HepG2 (cell line): ENCODE results near the gene PLPP7. TPM values are rescaled to one million over a fixed set of nuclear protein-coding genes. Genes with fewer than 3 reads are reported as not detected.

ENCODE experiments used
- ATAC-seq: fragments of 200-7000 bp; cut with Tn5 transposase; 3 replicates; pipeline ENCODE4 v1.9.1; 2020; ENCODE audit warnings: mild to moderate bottlenecking, moderate library complexity
- BruUV-seq: library from RNA; stranded (reverse); fragments of 400-500 nt; replicated peaks from 2 replicates; lab custom pipeline; 2021; lab: Mats Ljungman, UMichigan
- CTCF ChIA-PET: fragments of 300-600 bp; formaldehyde crosslinking; extraction: SDS; loops from one replicate; lab custom pipeline; 2021; ENCODE audit warnings: low total read pairs, inconsistent platforms, low intra/inter-chr PET ratio; lab: Yijun Ruan, JAX
- POLR2A ChIA-PET: fragments of 350-600 bp; sonication (Branson Sonifier 250); formaldehyde crosslinking; loops from one replicate; lab custom pipeline; 2020; ENCODE audit warnings: antibody characterized with exemption, inconsistent platforms; lab: Yijun Ruan, JAX
- DNase-seq: peaks from one replicate; pipeline ENCODE4 v3.0.0-alpha.2; 2015; ENCODE audit warnings: low spot score
- FAIRE-seq: peaks from 3 replicates; lab custom pipeline; 2011; peaks lifted over from hg19 to GRCh38; lab: Jason Lieb, UNC
- H2AFZ ChIP-seq: one replicate; pipeline ENCODE4 v1.6.1; 2011; ENCODE audit warnings: low read length, inconsistent platforms
- H3K27ac ChIP-seq: fragments of 300-600 bp; 3 replicates; pipeline ENCODE4 v1.8.0; 2011; ENCODE audit warnings: mixed run types, mild to moderate bottlenecking, mixed read lengths, low read length, inconsistent platforms; ENCODE audit not compliant: insufficient read depth; ENCODE audit errors: extremely low read length
- H3K27me3 ChIP-seq, 2 experiments: fragments of 200-600 bp in 1 of 2; 2 replicates in 1 of 2; 3 replicates in 1 of 2; pipeline versions ENCODE4 v1.6.0 to v1.8.0; 2011; ENCODE audit warnings: low read length in 2 of 2, mild to moderate bottlenecking in 2 of 2, moderate library complexity in 2 of 2, inconsistent platforms in 1 of 2; ENCODE audit not compliant: insufficient read depth in 2 of 2, control insufficient read depth in 1 of 2
- H3K36me3 ChIP-seq, 2 experiments: fragments of 200-600 bp in 1 of 2; replicated peaks in 1 of 2; 2 replicates in 1 of 2; 3 replicates in 1 of 2; pipeline versions ENCODE4 v1.5.1 to v1.8.0; 2011; ENCODE audit warnings: low read length in 2 of 2, inconsistent platforms in 1 of 2; ENCODE audit not compliant: insufficient read depth in 2 of 2, control insufficient read depth in 1 of 2
- H3K4me1 ChIP-seq: 2 replicates; pipeline ENCODE4 v1.5.1; 2012; ENCODE audit warnings: low read length, inconsistent platforms; ENCODE audit not compliant: insufficient read depth
- H3K4me2 ChIP-seq: 2 replicates; pipeline ENCODE4 v1.6.0; 2011; ENCODE audit warnings: low read depth, low read length, inconsistent platforms
- H3K4me3 ChIP-seq, 3 experiments: fragments of 200-600 bp in 1 of 3; sonication (generic), shearing (Covaris generic) in 1 of 3; replicated peaks in 1 of 3; 2 replicates each; pipeline ENCODE4 v1.5.1; 2011 to 2016; ENCODE audit warnings: low read length in 3 of 3, inconsistent platforms in 2 of 3, low read depth in 2 of 3, mild to moderate bottlenecking in 2 of 3, control low read depth in 1 of 3, mixed read lengths in 1 of 3; ENCODE audit not compliant: insufficient read depth in 1 of 3
- H3K79me2 ChIP-seq: one replicate; pipeline ENCODE4 v1.6.1; 2011; ENCODE audit warnings: low read length, inconsistent platforms; ENCODE audit not compliant: insufficient read depth
- H3K9ac ChIP-seq: 2 replicates; pipeline ENCODE4 v1.6.0; 2011; ENCODE audit warnings: mild to moderate bottlenecking, low read depth, low read length, inconsistent platforms; ENCODE audit not compliant: insufficient read depth
- H3K9me3 ChIP-seq: 2 replicates; pipeline ENCODE4 v1.5.1; 2012; ENCODE audit warnings: mild to moderate bottlenecking, low read length
- H4K20me1 ChIP-seq: 2 replicates; pipeline ENCODE4 v1.6.0; 2011; ENCODE audit warnings: inconsistent platforms, mild to moderate bottlenecking, low read length, moderate library complexity; ENCODE audit not compliant: insufficient read depth
- ARNT2 ChIP-seq: sonication (generic); formaldehyde crosslinking; IDR thresholded peaks from 2 replicates; pipeline ENCODE4 v1.8.0; 2022; ENCODE audit warnings: mild to moderate bottlenecking, low read depth, missing genetic modification reagents, moderate library complexity
- GPN1 ChIP-seq: sonication (generic); formaldehyde crosslinking; IDR thresholded peaks from 2 replicates; pipeline ENCODE4 v1.5.1; 2020; ENCODE audit warnings: missing genetic modification reagents, borderline replicate concordance
- JUN ChIP-seq: sonication (generic); formaldehyde crosslinking; IDR thresholded peaks from 2 replicates; pipeline ENCODE4 v1.4.0; 2020; ENCODE audit warnings: mild to moderate bottlenecking, missing genetic modification reagents
- NONO ChIP-seq, 2 experiments: fragments of 450-650 bp in 1 of 2; sonication (generic) in 1 of 2; formaldehyde crosslinking in 1 of 2; IDR thresholded peaks in 1 of 2; conservative IDR thresholded peaks in 1 of 2; 2 replicates each; pipeline versions ENCODE4 v1.6.1 to v1.8.0; 2017 to 2022; ENCODE audit warnings: mild to moderate bottlenecking in 1 of 2, missing genetic modification reagents in 1 of 2, moderate library complexity in 1 of 2
- ZNF12 ChIP-seq: sonication (generic); formaldehyde crosslinking; IDR thresholded peaks from 2 replicates; pipeline ENCODE4 v1.5.0; 2020; ENCODE audit warnings: missing genetic modification reagents
- ZNF337 ChIP-seq: sonication (generic); formaldehyde crosslinking; IDR thresholded peaks from 2 replicates; pipeline ENCODE4 v1.5.1; 2020; ENCODE audit warnings: missing genetic modification reagents, low read depth, mild to moderate bottlenecking, borderline replicate concordance
- ZNF777 ChIP-seq: sonication (generic); formaldehyde crosslinking; IDR thresholded peaks from 2 replicates; pipeline ENCODE4 v1.4.0; 2020; ENCODE audit warnings: missing genetic modification reagents
- ZSCAN31 ChIP-seq: sonication (generic); formaldehyde crosslinking; IDR thresholded peaks from 2 replicates; pipeline ENCODE4 v1.5.0; 2020; ENCODE audit warnings: low read depth, mild to moderate bottlenecking, missing genetic modification reagents
- WGBS: methylation state at CpG from one replicate; pipeline ENCODE4 v1.1.6; 2017; ENCODE audit warnings: low lambda C conversion rate; 5-methylcytosine and 5-hydroxymethylcytosine counted together
- in situ Hi-C: cut with HindIII; loops from 2 replicates; pipeline ENCODE4 v1.10.0; 2017; ENCODE audit warnings: low pct_unique_long_range_greater_than_20kb; ENCODE audit not compliant: extremely low pct_ligation_motif_present
- intact Hi-C: fragments of 100-400 bp; cut with micrococcal nuclease; formaldehyde crosslinking; loops from one replicate; pipeline ENCODE4 v1.10.0; 2022; ENCODE audit not compliant: unreplicated experiment
- polyA plus RNA-seq, 8 experiments: library from polyadenylated mRNA; depleted of rRNA in 3 of 8; stranded (reverse) in 7 of 8; unstranded in 1 of 8; fragments of >200 nt; fragmentation: Illumina TruSeq in 4 of 8; extraction: Trizol in 4 of 8; gene quantifications; 2 replicates each; pipeline versions ENCODE4 v1.2.1 to v1.2.3, GENCODE V29; 2011 to 2016; ENCODE audit warnings: low read depth in 4 of 8, missing spikeins in 1 of 8, mixed read lengths in 1 of 8; ENCODE audit not compliant: insufficient read depth in 1 of 8
- total RNA-seq, 5 experiments: library from RNA; depleted of rRNA; stranded (reverse); fragments of >200 nt; fragmentation: Illumina TruSeq; extraction: Trizol; gene quantifications; 2 replicates each; pipeline ENCODE4 v1.2.3, GENCODE V29; 2016; ENCODE audit warnings: low read depth in 1 of 5
- TF ChIP-seq, protein P1 (sequence below): sonication (generic); formaldehyde crosslinking; IDR thresholded peaks from 2 replicates; pipeline ENCODE4 v1.4.0; 2020; ENCODE audit warnings: missing genetic modification reagents
- TF ChIP-seq, protein P2 (sequence below): sonication (generic); formaldehyde crosslinking; IDR thresholded peaks from 2 replicates; pipeline ENCODE4 v1.8.0; 2022; ENCODE audit warnings: missing genetic modification reagents, mild to moderate bottlenecking, inconsistent platforms, borderline replicate concordance
- TF ChIP-seq, protein P3 (sequence below): sonication (generic); formaldehyde crosslinking; IDR thresholded peaks from 2 replicates; pipeline ENCODE4 v1.4.0; 2020; ENCODE audit warnings: missing genetic modification reagents

Gene PLPP7
- total and polyA plus RNA-seq, 2 of the 13 experiments (the other 11 are each of a cell fraction or from before 2014, with no cell fraction given), result 0.33 to 1.2 TPM

DNA sequence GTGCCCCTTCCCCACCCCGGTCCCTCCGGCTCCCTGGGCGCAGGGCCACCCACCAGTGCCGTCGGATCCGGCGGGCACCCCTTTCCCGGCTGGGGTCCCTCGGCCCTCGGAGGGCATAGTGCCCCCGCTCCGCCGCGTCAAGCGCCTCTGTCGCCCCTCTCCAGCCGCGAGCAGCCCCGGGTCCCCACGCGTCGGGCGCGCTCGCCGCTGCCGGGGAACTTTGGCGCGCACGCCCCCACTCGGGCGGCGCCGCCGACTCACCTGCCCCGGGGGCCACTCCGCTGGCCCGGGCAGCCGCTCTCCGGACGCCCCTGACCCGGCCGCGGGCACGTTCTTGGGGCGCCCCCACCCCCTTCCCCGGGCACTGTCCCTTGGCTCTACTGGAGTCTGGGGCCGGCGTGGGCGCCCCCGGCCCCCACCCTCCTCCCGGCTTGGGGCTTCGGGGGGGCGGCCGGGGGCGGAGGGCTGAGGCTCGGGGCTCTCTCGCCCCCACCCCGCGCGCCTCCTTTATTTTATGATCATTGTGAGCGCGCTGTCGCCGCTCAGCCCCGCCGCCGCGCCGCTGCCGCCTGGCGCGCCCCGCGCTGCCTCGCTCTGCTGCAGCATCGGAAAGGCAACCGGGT, 12.1 kb upstream of the PLPP7 start:
- H3K27ac ChIP-seq, result no peak overlapping the region
- H3K4me2 ChIP-seq, result peak overlapping the region; percentile 77
- no peaks in the 10 kb centered on the region for H3K36me3 ChIP-seq
- no peak for ATAC-seq
- in situ Hi-C loops, result no loop called here
- intact Hi-C loops, result loop anchor here (5.0 to 10.0 kb wide), 2 partner anchors 47 to 100 kb away; no protein-coding TSS in a partner anchor
- CTCF ChIA-PET, result no interaction called here
- FAIRE-seq, result no peak
- no peak for TF ChIP-seq ZNF337 (CRISPR knock-in tag)
- TF ChIP-seq ARNT2 (CRISPR knock-in tag), result peak; percentile 66; the same call in 1 of the 2 replicates
- TF ChIP-seq, protein P1, sequence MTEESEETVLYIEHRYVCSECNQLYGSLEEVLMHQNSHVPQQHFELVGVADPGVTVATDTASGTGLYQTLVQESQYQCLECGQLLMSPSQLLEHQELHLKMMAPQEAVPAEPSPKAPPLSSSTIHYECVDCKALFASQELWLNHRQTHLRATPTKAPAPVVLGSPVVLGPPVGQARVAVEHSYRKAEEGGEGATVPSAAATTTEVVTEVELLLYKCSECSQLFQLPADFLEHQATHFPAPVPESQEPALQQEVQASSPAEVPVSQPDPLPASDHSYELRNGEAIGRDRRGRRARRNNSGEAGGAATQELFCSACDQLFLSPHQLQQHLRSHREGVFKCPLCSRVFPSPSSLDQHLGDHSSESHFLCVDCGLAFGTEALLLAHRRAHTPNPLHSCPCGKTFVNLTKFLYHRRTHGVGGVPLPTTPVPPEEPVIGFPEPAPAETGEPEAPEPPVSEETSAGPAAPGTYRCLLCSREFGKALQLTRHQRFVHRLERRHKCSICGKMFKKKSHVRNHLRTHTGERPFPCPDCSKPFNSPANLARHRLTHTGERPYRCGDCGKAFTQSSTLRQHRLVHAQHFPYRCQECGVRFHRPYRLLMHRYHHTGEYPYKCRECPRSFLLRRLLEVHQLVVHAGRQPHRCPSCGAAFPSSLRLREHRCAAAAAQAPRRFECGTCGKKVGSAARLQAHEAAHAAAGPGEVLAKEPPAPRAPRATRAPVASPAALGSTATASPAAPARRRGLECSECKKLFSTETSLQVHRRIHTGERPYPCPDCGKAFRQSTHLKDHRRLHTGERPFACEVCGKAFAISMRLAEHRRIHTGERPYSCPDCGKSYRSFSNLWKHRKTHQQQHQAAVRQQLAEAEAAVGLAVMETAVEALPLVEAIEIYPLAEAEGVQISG (CRISPR knock-in tag), result 0 out of 2 replicates have a peak, but pooled peaks have one; percentile 1
- no peak for TF ChIP-seq NONO (IDR thresholded peaks at IDR 0.05)
- 0 out of 2 replicates have a peak, but pooled peaks have one; percentile 37 for TF ChIP-seq NONO (CRISPR knock-in tag; conservative IDR thresholded peaks at IDR 0.05)
- no peak for TF ChIP-seq GPN1 (CRISPR knock-in tag)
- TF ChIP-seq ZNF12 (CRISPR knock-in tag), result no peak
- TF ChIP-seq JUN, result no peak
- TF ChIP-seq, protein P2, sequence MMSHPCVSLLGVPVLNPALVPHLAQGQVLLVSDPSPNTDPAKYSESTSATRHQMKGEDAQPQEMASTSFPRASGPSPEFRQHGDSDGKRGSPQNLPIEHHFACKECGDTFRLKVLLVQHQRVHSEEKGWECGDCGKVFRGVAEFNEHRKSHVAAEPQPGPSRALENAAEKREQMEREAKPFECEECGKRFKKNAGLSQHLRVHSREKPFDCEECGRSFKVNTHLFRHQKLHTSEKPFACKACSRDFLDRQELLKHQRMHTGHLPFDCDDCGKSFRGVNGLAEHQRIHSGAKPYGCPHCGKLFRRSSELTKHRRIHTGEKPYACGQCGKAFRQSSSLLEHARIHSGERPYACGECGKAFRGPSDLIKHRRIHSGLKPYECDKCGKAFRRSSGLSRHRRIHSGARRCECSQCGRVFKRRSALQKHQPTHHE (CRISPR knock-in tag), result no peak
- TF ChIP-seq ZNF777 (CRISPR knock-in tag), result peak; percentile 90
- TF ChIP-seq, protein P3, sequence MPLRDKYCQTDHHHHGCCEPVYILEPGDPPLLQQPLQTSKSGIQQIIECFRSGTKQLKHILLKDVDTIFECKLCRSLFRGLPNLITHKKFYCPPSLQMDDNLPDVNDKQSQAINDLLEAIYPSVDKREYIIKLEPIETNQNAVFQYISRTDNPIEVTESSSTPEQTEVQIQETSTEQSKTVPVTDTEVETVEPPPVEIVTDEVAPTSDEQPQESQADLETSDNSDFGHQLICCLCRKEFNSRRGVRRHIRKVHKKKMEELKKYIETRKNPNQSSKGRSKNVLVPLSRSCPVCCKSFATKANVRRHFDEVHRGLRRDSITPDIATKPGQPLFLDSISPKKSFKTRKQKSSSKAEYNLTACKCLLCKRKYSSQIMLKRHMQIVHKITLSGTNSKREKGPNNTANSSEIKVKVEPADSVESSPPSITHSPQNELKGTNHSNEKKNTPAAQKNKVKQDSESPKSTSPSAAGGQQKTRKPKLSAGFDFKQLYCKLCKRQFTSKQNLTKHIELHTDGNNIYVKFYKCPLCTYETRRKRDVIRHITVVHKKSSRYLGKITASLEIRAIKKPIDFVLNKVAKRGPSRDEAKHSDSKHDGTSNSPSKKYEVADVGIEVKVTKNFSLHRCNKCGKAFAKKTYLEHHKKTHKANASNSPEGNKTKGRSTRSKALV, result peak; percentile 82
- no peak for TF ChIP-seq ZSCAN31 (CRISPR knock-in tag)
- TF ChIP-seq, all 625 proteins: peak for 5
- H3K9me3 ChIP-seq, result no peaks in the 10 kb centered on the region
- H3K79me2 ChIP-seq, result no peaks in the 10 kb centered on the region
- BruUV-seq, result no TSS peak
- POLR2A ChIA-PET, result no interaction called here
- no peak for DNase-seq
- peaks cover 22 to 83% of the 10 kb centered on the region in 2 experiments for H3K27me3 ChIP-seq
- H2AFZ ChIP-seq, result no peak overlapping the region
- peak overlapping the region; percentile 52 to 68 (median 57); a peak in 5 of 6 replicates for H3K4me3 ChIP-seq
- H3K9ac ChIP-seq, result no peak overlapping the region
- WGBS, result 0% methylated on average over 2 of the region's 78 CpGs
- H3K4me1 ChIP-seq, result peaks cover 40% of the 10 kb centered on the region
- peaks cover 3% of the 10 kb centered on the region; the same call in 1 of the 2 replicates for H4K20me1 ChIP-seq
